ENCODE results near the gene FAM184A. TPM values are rescaled to one million over a fixed set of nuclear protein-coding genes. Genes with fewer than 3 reads are reported as not detected.

Gene FAM184A
- total RNA-seq, 1 experiment from 2014 or later, result 13.3 TPM

GRCh38 chr6:118993803-118994251 lies 84.6 kb downstream of the FAM184A start:
- CTCF ChIA-PET, result interaction anchor here (1.2 kb wide), 1 partner anchor 117 kb away, joined by 3 read pairs; no protein-coding TSS in a partner anchor
- POLR2A ChIA-PET, result no interaction called here
- ATAC-seq, result no peak
- no peaks in the 10 kb centered on the region for H3K9me3 Mint-ChIP-seq
- TF ChIP-seq EMX1 (CRISPR knock-in tag; IDR thresholded peaks at IDR 0.05), result no peak
- TF ChIP-seq IRF2 (CRISPR knock-in tag; IDR thresholded peaks at IDR 0.05; ENCODE audit: borderline replicate concordance, low read depth), result no peak
- TF ChIP-seq FOXK1 (CRISPR knock-in tag; IDR thresholded peaks at IDR 0.05), result no peak
- no peak for TF ChIP-seq CREM (CRISPR knock-in tag; IDR thresholded peaks at IDR 0.05)
- TF ChIP-seq SP1 (CRISPR knock-in tag; conservative IDR thresholded peaks at IDR 0.05), result no peak
- no peak for TF ChIP-seq CTCF (IDR thresholded peaks at IDR 0.05)
- TF ChIP-seq USF1 (CRISPR knock-in tag; IDR thresholded peaks at IDR 0.05), result no peak
- TF ChIP-seq NFE2L1 (CRISPR knock-in tag; IDR thresholded peaks at IDR 0.05), result no peak
- TF ChIP-seq SOX15 (CRISPR knock-in tag; IDR thresholded peaks at IDR 0.05), result no peak
- no peak for TF ChIP-seq ZNF671 (CRISPR knock-in tag; IDR thresholded peaks at IDR 0.05)
- TF ChIP-seq PREB (CRISPR knock-in tag; IDR thresholded peaks at IDR 0.05; ENCODE audit: borderline replicate concordance), result no peak
- no peak for TF ChIP-seq NR1H2 (CRISPR knock-in tag; IDR thresholded peaks at IDR 0.05)
- no peak for TF ChIP-seq MYBL2 (CRISPR knock-in tag; IDR thresholded peaks at IDR 0.05)
- no peak for TF ChIP-seq NFATC4 (CRISPR knock-in tag; IDR thresholded peaks at IDR 0.05)
- TF ChIP-seq GRHL2 (CRISPR knock-in tag; IDR thresholded peaks at IDR 0.05; ENCODE audit: insufficient replicate concordance, severe bottlenecking), result no peak
- no peak for TF ChIP-seq NFYB (CRISPR knock-in tag; conservative IDR thresholded peaks at IDR 0.05; ENCODE audit: low read depth)
- H3K36me3 Mint-ChIP-seq, result no peaks in the 10 kb centered on the region
- no peak overlapping the region for H3K4me3 Mint-ChIP-seq
- H3K27ac Mint-ChIP-seq, result peak overlapping the region; percentile 90
- no peaks in the 10 kb centered on the region for H3K27me3 Mint-ChIP-seq (ENCODE audit: low read depth)
- H3K4me1 Mint-ChIP-seq, result 0 out of 2 replicates have a peak, but pooled peaks cover 2% of the 10 kb centered on the region
- DNase-seq (ENCODE audit: low spot score), result no peak

DNA sequence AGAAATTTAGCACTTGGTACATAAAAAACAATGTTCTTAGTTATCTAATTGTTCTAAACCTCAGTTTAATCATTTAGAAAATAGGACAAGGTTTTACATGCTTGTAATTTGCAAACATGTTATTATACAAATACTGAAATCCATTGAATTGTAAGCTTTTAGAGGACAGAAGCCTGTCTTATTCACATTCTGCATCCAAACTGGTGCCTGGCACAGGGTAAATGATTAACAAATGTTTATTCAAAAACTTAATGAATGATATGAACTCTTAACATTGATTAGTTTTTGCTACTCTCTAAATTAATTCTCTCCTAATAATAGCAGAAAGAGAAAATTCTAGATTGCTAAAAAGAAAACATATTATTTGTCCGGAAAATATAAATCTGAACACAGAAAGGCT lies 85.1 kb downstream of the FAM184A start:
- Mint-ChIP-seq H3K27me3 (ENCODE audit: low read depth) (no peaks in the 10 kb centered on the region), H3K27ac (no peak overlapping the region), H3K36me3 (no peaks in the 10 kb centered on the region), H3K4me1 (0 out of 2 replicates have a peak, but pooled peaks cover 2% of the 10 kb centered on the region), H3K9me3 (no peaks in the 10 kb centered on the region), H3K4me3 (no peak overlapping the region)
- CTCF ChIA-PET, result interaction anchor here (1.2 kb wide), 1 partner anchor 117 kb away, joined by 3 read pairs; no protein-coding TSS in a partner anchor
- ATAC-seq (no peak), DNase-seq (ENCODE audit: low spot score) (no peak)
- POLR2A ChIA-PET, result no interaction called here
- no peak for TF ChIP-seq ZBTB43 (CRISPR knock-in tag; IDR thresholded peaks at IDR 0.05)
- no peak for TF ChIP-seq ZNF532 (CRISPR knock-in tag; IDR thresholded peaks at IDR 0.05; ENCODE audit: borderline replicate concordance)
- no peak for TF ChIP-seq ATF3 (CRISPR knock-in tag; conservative IDR thresholded peaks at IDR 0.05)
- no peak for TF ChIP-seq ZNF671 (CRISPR knock-in tag; IDR thresholded peaks at IDR 0.05)
- no peak for TF ChIP-seq ZNF138 (CRISPR knock-in tag; conservative IDR thresholded peaks at IDR 0.05)
- TF ChIP-seq PREB (CRISPR knock-in tag; IDR thresholded peaks at IDR 0.05; ENCODE audit: borderline replicate concordance), result no peak
- TF ChIP-seq, protein P1, sequence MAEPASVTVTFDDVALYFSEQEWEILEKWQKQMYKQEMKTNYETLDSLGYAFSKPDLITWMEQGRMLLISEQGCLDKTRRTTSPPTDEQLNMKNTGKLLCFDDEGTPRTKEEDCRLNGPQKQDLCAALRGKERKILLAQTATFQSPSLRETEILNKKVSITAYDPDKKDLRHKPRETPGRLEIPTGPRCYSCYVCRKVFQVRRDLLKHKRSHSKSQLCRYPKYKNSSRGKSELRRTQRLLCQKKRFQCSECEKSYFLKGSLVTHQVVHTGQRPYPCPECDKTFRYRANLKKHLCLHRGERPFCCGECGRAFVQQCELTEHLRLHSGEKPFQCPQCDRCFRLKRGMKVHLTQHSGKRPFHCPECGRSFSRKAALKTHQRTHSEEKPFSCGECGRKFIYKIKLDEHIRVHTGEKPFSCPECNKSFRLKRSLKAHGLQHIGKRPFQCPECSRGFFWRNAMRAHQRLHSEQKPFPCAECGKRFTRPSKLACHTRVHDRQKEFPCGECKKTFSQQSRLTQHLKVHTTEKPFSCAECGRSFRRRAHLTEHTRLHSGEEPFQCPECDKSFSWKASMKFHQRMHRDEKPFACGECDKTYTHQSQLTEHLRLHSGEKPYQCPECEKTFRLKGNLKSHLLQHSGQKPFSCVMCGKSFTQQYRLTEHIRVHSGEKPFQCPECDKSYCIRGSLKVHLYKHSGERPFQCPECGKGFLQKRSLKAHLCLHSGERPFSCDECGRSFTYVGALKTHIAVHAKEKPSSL (CRISPR knock-in tag; conservative IDR thresholded peaks at IDR 0.05), result no peak
- TF ChIP-seq OVOL2 (CRISPR knock-in tag; IDR thresholded peaks at IDR 0.05; ENCODE audit: borderline replicate concordance), result no peak

Data from WTC11 (cell line).